Stimulated activated CD4-positive, alpha-beta T cell treated with anti-CD3 and anti-CD28 coated beads, Interleukin-15, amount 100 ng/mL, for 24 hours (primary cell): ENCODE measurements around the gene COL4A4.

Source experiments
- DNase-seq: peaks from one replicate; pipeline ENCODE4 v3.0.0-alpha.2; 2020

The COL4A4 gene

DNA sequence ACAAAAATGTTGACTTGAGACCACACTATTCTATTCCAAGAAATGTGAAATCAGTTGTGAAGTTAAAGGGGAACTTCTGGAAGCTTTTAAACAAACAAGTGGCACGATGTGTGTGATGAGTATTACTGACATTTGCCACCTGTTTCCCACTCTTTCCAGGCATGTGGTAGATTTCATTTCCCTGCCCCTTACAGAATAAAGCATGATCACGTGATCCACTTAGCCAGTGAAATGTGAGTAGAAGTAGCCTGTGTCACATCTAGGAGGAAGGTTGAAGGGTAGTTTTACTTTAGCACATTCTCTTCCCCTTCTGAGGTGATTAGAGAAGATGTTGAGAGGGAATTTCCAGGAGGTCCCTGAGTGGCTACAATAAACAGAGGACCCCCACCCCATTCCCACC lies 3.8 kb downstream of the COL4A4 start:
- no peak for DNase-seq

- DNase-seq = no peak
Observed at GRCh38 chr2:227154986-227155774, 8.8 kb downstream of the COL4A4 start.

DNA sequence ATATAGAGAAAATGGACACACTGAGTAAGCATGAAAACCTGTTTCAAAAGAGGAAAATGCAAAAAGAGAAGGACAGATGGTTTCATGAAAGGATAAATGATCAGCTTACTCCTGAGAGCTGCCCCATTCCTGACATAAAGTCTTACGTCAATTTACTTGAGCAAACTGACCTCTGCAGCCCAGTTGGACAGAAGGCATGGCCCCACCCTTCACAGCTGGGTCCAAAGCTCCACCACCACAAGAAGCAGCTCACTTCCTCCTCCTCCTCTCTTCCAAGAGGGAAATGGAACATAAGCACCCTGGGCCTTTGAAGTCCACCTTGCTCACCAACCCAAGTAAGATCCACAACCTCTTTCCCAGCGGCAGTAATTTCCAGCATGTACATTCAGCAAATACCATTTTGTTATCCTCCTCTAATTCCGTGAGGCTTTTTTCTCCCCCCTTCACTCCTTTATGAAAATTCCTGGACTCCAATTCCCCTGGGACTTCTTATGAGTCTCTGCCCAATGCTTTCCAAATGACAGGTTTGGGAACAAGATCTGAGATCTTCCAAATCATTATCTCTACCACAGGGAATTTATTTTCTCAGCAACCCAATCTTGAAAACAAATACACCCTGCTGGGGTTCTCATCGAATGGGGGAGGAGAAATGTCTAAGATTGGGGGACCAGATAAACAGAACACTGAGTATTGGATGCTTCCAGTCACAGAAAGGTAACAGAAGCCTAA lies 10.1 kb downstream of the COL4A4 start:
- DNase-seq = no peak

- DNase-seq = no peak
Observed at GRCh38 chr2:227153307-227153706, 10.7 kb downstream of the COL4A4 start.

GRCh38 chr2:227152093-227152766 lies 11.8 kb downstream of the COL4A4 start:
- DNase-seq = no peak

GRCh38 chr2:227150222-227150936 lies 13.6 kb downstream of the COL4A4 start:
- no peak for DNase-seq

DNA sequence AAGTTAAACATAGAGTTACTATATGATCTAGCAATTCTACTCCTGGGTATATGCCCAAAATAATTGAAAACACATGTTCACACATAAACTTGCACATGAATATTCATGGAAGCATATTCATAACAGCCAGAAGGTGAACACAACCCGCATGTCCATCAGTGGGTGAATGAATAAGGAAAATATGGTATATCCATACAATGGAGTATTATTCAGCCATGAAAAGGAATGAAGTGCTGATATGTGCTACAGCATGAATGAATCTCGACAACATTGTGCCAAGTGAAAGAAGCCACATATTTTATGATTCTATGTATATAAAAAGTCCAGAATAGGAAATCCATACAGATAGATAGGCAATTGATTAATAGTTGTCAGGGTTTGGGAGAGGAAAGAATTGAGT lies 15.9 kb downstream of the COL4A4 start:
- no peak for DNase-seq

- no peak for DNase-seq
Observed at GRCh38 chr2:227147023-227147422, 17.0 kb downstream of the COL4A4 start.

GRCh38 chr2:227146456-227146855 lies 17.5 kb downstream of the COL4A4 start:
- no peak for DNase-seq

DNA sequence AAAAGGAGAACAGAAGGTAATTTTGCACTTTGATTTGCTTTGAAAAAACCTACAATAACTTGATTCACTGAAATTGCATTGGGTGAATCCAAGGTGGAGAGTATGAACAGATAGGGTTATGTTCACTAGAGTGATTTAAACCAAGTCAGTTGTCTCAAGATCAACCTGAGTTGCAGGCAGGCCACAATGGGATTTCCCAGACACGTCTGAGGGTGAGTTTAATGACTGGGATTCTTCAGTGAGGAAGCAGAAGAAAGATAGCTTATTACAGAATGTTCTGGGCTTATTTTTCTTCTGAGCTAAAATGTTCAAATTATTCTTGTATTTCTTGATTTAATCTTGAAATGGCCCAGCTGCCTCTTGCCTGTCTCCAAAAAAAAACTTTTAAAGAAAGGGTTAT lies 20.1 kb downstream of the COL4A4 start:
- no peak for DNase-seq

- DNase-seq = no peak
Observed at GRCh38 chr2:227141301-227141700, 22.7 kb downstream of the COL4A4 start.

DNA sequence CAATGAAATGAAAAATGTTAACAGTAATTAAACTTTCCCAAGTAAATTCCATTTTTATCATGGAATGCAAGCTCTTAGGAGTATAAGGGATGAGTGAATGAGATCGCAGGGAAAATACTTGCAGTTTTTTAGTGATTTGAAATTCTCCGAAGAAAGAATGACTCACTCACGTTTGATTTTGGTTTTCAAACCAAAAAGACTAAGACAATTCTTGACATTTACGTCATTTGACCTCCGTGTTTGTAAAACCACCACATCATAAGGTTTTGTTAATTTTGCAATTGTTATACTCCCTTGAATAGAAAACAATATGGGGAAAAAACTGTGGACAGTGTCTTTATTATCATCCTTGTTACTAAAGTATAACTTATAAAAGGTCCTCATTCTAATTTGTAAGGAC lies 29.4 kb downstream of the COL4A4 start:
- DNase-seq = no peak

DNA sequence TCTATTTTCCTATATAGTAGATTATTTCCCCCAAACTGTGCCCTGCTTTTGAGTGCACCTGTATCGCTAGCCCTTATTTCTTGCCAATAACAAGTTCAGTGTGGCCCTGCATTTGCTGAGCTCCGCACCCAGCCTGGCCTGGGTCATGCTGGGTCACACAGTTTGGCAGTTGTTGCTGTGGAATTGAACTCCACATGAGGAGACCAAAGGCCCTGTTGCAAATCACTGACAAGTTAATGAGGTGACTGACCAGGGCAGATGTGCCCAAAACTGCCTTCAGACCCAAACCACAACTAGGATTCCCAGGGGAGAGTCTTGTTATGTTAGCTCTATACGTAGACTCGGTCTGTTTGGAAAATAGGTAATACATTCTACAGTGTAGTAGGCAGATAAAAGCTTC lies 31.0 kb downstream of the COL4A4 start:
- no peak for DNase-seq

- DNase-seq = no peak
Observed at GRCh38 chr2:227130636-227131035, 33.4 kb downstream of the COL4A4 start.

GRCh38 chr2:227127201-227127600 lies 36.8 kb downstream of the COL4A4 start:
- DNase-seq = no peak

GRCh38 chr2:227125506-227125905 lies 38.5 kb downstream of the COL4A4 start:
- no peak for DNase-seq

- DNase-seq = no peak
Observed at GRCh38 chr2:227124811-227125210, 39.2 kb downstream of the COL4A4 start.

DNA sequence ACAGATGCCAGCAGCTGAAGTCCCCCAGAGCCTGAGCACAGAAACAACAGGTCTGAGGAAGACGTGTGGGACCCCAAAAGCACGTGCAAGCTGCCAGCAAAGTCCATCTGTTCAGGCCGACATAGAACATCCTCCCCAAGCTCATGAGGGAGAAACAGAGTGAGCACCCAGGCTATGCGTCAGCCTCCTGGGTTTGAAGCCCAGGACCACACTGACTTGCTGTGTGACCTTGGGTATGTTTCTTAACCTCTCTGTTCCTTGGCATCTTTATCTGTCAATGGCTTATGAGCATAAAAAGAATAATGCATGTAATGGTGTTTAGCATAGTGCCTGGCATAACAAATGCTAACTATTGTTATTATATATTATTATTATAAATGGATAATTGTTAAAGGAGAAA lies 40.3 kb downstream of the COL4A4 start:
- DNase-seq = no peak

DNA sequence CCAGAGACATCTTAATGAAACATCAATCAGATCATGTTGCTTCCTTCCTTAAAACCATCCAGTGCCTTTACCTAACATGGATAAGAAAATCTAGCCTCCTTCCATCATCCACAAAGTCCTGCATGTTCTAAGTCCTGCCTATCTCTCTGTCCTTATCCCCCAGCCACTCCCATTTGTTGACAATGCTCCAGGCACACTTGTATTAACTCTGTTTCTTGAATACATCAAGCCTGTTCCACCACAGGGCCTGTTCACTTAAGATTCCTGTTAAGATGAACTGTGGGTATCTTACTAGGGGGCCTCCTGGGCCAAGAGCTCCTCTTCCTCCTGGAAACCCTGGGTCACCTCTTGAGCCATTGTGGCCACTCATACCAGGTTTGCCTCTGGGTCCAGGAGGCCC lies 45.7 kb downstream of the COL4A4 start:
- no peak for DNase-seq

DNA sequence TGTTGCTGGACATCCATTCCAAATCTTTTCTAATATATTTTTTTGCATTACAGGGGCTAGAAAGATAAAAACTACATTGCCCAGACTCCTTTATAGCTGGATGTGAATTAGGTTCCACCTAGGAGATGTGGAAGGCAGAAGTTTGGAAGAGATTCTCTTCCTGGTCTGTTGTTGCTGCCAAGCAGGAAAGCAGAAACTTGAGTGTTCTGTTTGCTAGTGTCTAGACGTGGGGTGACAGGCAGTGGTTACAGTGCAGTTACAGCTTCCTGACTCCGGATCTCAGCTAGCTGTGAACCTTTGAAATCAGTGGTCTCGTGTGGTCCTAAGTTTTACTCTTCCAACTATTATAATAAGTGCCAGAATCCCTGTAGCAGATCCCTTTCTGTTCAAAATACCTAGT lies 46.2 kb downstream of the COL4A4 start:
- no peak for DNase-seq

DNA sequence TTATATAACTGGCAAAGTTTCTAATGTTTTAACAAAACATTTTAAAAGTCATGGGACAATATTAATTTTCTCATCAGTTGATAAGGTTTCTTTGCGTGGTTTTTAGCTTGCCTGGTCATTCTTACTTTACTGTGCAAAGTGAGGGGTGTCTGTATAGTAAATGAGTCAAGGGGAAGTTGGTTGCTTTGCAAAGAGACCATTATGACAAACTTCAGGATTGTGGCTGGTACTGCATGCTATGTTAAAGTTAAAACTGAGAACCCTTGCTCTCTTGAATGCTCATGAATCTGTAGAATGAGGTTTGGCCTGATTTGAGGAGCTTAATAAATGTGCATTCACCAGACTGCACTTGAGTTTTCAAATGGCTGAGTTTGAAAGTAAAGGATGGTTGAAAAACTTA lies 47.0 kb downstream of the COL4A4 start:
- DNase-seq = no peak

DNA sequence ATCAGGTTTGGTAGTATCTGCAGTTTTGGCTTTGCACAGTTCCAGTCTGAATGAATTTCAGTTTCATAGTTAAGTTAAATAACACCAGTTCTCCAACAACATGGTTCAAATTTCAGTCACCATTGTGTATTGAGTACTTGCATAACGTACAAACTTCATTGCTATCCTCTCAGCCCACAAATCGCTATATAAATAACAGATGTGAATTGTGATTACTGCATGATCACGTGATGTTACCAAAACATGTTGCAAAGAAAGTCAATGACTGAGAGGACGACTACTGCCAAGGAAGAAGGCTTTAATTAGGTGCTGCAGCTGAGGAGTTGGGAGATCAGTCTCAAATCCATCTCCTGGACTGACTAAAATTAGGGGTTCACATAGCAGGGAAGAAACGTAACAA lies 48.2 kb downstream of the COL4A4 start:
- DNase-seq = no peak
